Activated CD4-positive, alpha-beta T cell treated with anti-CD3 and anti-CD28 coated beads, Interleukin-10, Interleukin-2, amounts not matched to agents 100 ng/mL and 50 ng/mL, durations not matched to agents 16 hours and 8 hours (primary cell): ENCODE results near the gene GRPEL2.

Source experiments
- DNase-seq: peaks from one replicate; pipeline ENCODE4 v3.0.0-alpha.2; 2020

The GRPEL2 gene

GRCh38 chr5:149402291-149402690, 57.0 kb downstream of the GRPEL2 start:
- no peak for DNase-seq
